Liver (tissue), 9 donors: ENCODE data around the gene CMTM2. TPM values are rescaled to one million over a fixed set of nuclear protein-coding genes. Genes with fewer than 3 reads are reported as not detected.
"Not testable (repeated sequence)": the region's sequence is repeated elsewhere in the genome, so short reads cannot be mapped to it uniquely, and the experiment has no call there.

ENCODE experiments used
- DNase-seq: peaks from one replicate; pipeline ENCODE4 v3.0.0-alpha.2; 2017; ENCODE audit warnings: low spot score
- H3K27ac ChIP-seq, 2 donors: one replicate each; pipeline ENCODE4 v1.7.0; 2013; ENCODE audit warnings: inconsistent platforms in 2 of 2, low read length in 2 of 2, control low read depth in 1 of 2, low read depth in 1 of 2, mild to moderate bottlenecking in 1 of 2
- H3K27me3 ChIP-seq, 4 donors: one replicate each; pipeline versions ENCODE4 v1.6.1 to v1.7.0; 2013; ENCODE audit warnings: low read length in 3 of 4, inconsistent platforms in 1 of 4, mild to moderate bottlenecking in 1 of 4, moderate library complexity in 1 of 4; ENCODE audit not compliant: control insufficient read depth in 4 of 4, insufficient read depth in 4 of 4
- H3K36me3 ChIP-seq, 4 donors: one replicate each; pipeline versions ENCODE4 v1.6.1 to v1.7.0; 2013; ENCODE audit warnings: low read length in 3 of 4, mild to moderate bottlenecking in 3 of 4, low read depth in 1 of 4, moderate library complexity in 1 of 4; ENCODE audit not compliant: control insufficient read depth in 4 of 4, insufficient read depth in 3 of 4
- H3K4me1 ChIP-seq, 4 donors: one replicate each; pipeline versions ENCODE4 v1.6.1 to v1.7.0; 2013; ENCODE audit warnings: low read length in 3 of 4, mild to moderate bottlenecking in 3 of 4, moderate library complexity in 1 of 4; ENCODE audit not compliant: control insufficient read depth in 4 of 4, insufficient read depth in 4 of 4
- H3K4me3 ChIP-seq, 3 donors: one replicate each; pipeline versions ENCODE4 v1.6.1 to v1.7.0; 2013; ENCODE audit warnings: low read length in 3 of 3, control low read depth in 1 of 3, low read depth in 1 of 3, mild to moderate bottlenecking in 1 of 3
- H3K9ac ChIP-seq, 2 donors: one replicate each; pipeline ENCODE4 v1.7.0; 2013; ENCODE audit warnings: low read length in 2 of 2, mild to moderate bottlenecking in 2 of 2, moderate library complexity in 2 of 2, control low read depth in 1 of 2, low read depth in 1 of 2
- H3K9me3 ChIP-seq, 4 donors: one replicate each; pipeline versions ENCODE4 v1.6.1 to v1.7.0; 2013; ENCODE audit warnings: low read length in 3 of 4; ENCODE audit not compliant: control insufficient read depth in 4 of 4
- CTCF ChIP-seq: fragments of 150-350 bp; IDR thresholded peaks from 2 replicates; pipeline ENCODE4 v1.5.1; 2017; ENCODE audit warnings: improper control_type of control experiment, low read depth, low read length; ENCODE audit not compliant: missing input control
- FOXA1 ChIP-seq: IDR thresholded peaks from 2 replicates; pipeline ENCODE4 v1.6.1; 2016; ENCODE audit warnings: antibody characterized with exemption
- GABPA ChIP-seq, 2 donors: IDR thresholded peaks in 1 of 2; conservative IDR thresholded peaks in 1 of 2; 2 replicates each; pipeline ENCODE4 v1.6.1; 2016; ENCODE audit warnings: antibody characterized with exemption in 2 of 2, mild to moderate bottlenecking in 1 of 2, moderate library complexity in 1 of 2
- HNF4A ChIP-seq, 2 donors: conservative IDR thresholded peaks; 2 replicates each; pipeline ENCODE4 v1.6.1; 2016; ENCODE audit warnings: antibody characterized with exemption in 2 of 2, mild to moderate bottlenecking in 2 of 2
- HNF4G ChIP-seq: IDR thresholded peaks from 2 replicates; pipeline ENCODE4 v1.6.1; 2016; ENCODE audit warnings: antibody characterized with exemption
- MAX ChIP-seq: IDR thresholded peaks from 2 replicates; pipeline ENCODE4 v1.6.1; 2016; ENCODE audit warnings: antibody characterized with exemption
- NR2F2 ChIP-seq: IDR thresholded peaks from 2 replicates; pipeline ENCODE4 v1.6.1; 2016; ENCODE audit warnings: antibody characterized with exemption
- RXRA ChIP-seq, 2 donors: IDR thresholded peaks; 2 replicates each; pipeline ENCODE4 v1.6.1; 2017 to 2018; ENCODE audit warnings: antibody characterized with exemption in 2 of 2, mild to moderate bottlenecking in 1 of 2
- SP1 ChIP-seq: IDR thresholded peaks from 2 replicates; pipeline ENCODE4 v1.6.1; 2018; ENCODE audit warnings: antibody characterized with exemption, mild to moderate bottlenecking
- TAF1 ChIP-seq: conservative IDR thresholded peaks from 2 replicates; pipeline ENCODE4 v1.6.1; 2016; ENCODE audit warnings: antibody characterized with exemption, mild to moderate bottlenecking
- YY1 ChIP-seq: IDR thresholded peaks from 2 replicates; pipeline ENCODE4 v1.6.1; 2016; ENCODE audit warnings: antibody characterized with exemption, mild to moderate bottlenecking
- ZBTB33 ChIP-seq: IDR thresholded peaks from 2 replicates; pipeline ENCODE4 v1.6.1; 2016; ENCODE audit warnings: antibody characterized with exemption
- WGBS: extraction: QIAGEN DNeasy Blood & Tissue Kit; methylation state at CpG from one replicate; pipeline ENCODE4 v1.1.7; 2013; 5-methylcytosine and 5-hydroxymethylcytosine counted together
- polyA plus RNA-seq, 2 donors: library from polyadenylated mRNA; stranded (reverse) in 1 of 2; unstranded in 1 of 2; fragments of 200-250 nt in 1 of 2; fragments of >200 nt in 1 of 2; fragmentation: Nextera tagmentation in 1 of 2; extraction: Ambion mirVana in 1 of 2; gene quantifications; one replicate each; pipeline versions ENCODE4 v1.2.1 to v1.2.3, GENCODE V29; 2013 to 2015
- total RNA-seq, 2 donors: library from RNA; depleted of rRNA; stranded (reverse); fragments of >200 nt; gene quantifications; one replicate each; pipeline ENCODE4 v1.2.3, GENCODE V29; 2014
- donor health status: healthy.
- donor health status: healthy.
- donor health status: healthy.
- donor health status: healthy.
- donor health status: healthy.

CMTM2 gene
- total and polyA plus RNA-seq, 4 donors = 0.50 to 1.1 (median 0.62) TPM

GRCh38 chr16:66629856-66630255 lies 50.6 kb downstream of the CMTM2 start:
- TF ChIP-seq YY1 (no peak), HNF4G (no peak), GABPA (IDR thresholded peaks at IDR 0.05 in 1 of 2, conservative IDR thresholded peaks at IDR 0.05 in 1 of 2) (no peak), CTCF (no peak), ZBTB33 (no peak), FOXA1 (no peak), SP1 (no peak), HNF4A (conservative IDR thresholded peaks at IDR 0.05) (no peak), NR2F2 (no peak), MAX (no peak), TAF1 (no peak), RXRA (IDR thresholded peaks at IDR 0.05) (no peak)
- 96% methylated on average over 5 of the region's 5 CpGs for WGBS
- H3K9ac ChIP-seq = no peak overlapping the region
- H3K4me3 ChIP-seq = no peak overlapping the region
- no peak overlapping the region for H3K27ac ChIP-seq
- DNase-seq = peak; percentile 14
- no peaks in the 10 kb centered on the region for H3K27me3 ChIP-seq
- no peaks in the 10 kb centered on the region for H3K36me3 ChIP-seq
- no peaks in the 10 kb centered on the region for H3K9me3 ChIP-seq
- H3K4me1 ChIP-seq = no peaks in the 10 kb centered on the region

GRCh38 chr16:66630561-66631260 lies 51.4 kb downstream of the CMTM2 start:
- H3K4me3 ChIP-seq, H3K27me3 ChIP-seq, H3K36me3 ChIP-seq, H3K27ac ChIP-seq, H3K9ac ChIP-seq, H3K4me1 ChIP-seq, DNase-seq, H3K9me3 ChIP-seq: not testable (repeated sequence)
- WGBS = 97% methylated on average over 31 of the region's 49 CpGs

- not testable (repeated sequence) for H3K9ac ChIP-seq, H3K4me1 ChIP-seq, H3K4me3 ChIP-seq, H3K27ac ChIP-seq, H3K27me3 ChIP-seq, DNase-seq, H3K9me3 ChIP-seq, H3K36me3 ChIP-seq
- 100% methylated on average over 3 of the region's 4 CpGs for WGBS
Observed at GRCh38 chr16:66631558-66631957, 52.3 kb downstream of the CMTM2 start.
